Measurements from ENCODE around the gene CLEC2D.
"Not testable (repeated sequence)": the region's sequence is repeated elsewhere in the genome, so short reads cannot be mapped to it uniquely, and the experiment has no call there.

The CLEC2D gene

DNA sequence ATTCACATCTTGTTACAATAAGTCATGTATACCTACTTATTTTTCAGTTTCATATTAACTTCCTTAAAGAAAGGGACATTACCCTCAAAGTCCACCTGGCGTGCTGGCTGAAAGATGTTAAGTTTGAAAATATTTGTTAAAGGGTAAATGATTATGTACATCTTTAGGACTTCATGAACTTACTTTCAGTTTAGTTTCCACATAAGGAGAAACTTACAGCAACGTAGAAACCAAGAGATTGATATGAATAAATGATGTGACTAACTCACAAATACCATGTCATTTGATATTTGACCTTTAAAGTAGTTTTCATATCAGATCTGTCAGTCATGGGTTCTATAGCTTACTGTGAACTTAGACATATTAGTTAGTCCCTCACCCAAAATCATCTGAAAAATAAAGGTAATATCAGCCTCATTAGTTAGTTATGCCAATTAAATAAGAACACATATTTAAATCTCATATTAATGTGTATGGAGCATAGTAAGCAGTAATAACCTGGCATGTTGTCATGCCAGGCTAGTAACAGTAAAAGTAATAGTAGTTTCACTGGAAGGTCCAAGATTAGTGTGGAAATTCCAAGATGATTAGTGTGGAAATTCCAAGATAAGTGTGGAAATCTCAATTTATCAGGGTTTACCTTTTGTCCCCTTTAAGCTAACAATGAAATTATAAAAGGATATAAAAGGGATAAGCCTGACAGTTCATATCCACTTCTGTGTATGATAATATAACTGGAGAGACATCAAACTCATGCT, 1.9 kb upstream of the CLEC2D start:
- H3K36me3 ChIP-seq (ENCODE audit: insufficient read depth, low read length): peaks cover 23% of the 10 kb centered on the region
- H3K9me2 ChIP-seq (ENCODE audit: low read depth, low read length): no peaks in the 10 kb centered on the region
- TF ChIP-seq EZH2 (IDR thresholded peaks at IDR 0.05; ENCODE audit: borderline replicate concordance, low read length): no peak
- TF ChIP-seq, protein P1, sequence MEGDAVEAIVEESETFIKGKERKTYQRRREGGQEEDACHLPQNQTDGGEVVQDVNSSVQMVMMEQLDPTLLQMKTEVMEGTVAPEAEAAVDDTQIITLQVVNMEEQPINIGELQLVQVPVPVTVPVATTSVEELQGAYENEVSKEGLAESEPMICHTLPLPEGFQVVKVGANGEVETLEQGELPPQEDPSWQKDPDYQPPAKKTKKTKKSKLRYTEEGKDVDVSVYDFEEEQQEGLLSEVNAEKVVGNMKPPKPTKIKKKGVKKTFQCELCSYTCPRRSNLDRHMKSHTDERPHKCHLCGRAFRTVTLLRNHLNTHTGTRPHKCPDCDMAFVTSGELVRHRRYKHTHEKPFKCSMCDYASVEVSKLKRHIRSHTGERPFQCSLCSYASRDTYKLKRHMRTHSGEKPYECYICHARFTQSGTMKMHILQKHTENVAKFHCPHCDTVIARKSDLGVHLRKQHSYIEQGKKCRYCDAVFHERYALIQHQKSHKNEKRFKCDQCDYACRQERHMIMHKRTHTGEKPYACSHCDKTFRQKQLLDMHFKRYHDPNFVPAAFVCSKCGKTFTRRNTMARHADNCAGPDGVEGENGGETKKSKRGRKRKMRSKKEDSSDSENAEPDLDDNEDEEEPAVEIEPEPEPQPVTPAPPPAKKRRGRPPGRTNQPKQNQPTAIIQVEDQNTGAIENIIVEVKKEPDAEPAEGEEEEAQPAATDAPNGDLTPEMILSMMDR (IDR thresholded peaks at IDR 0.05; ENCODE audit: low read length): no peak
- H3K27ac ChIP-seq (ENCODE audit: low read depth, low read length, poor library complexity, severe bottlenecking): peak overlapping the region; percentile 73
- peaks cover 4% of the 10 kb centered on the region; the same call in 1 of the 2 replicates for H3K79me2 ChIP-seq (ENCODE audit: insufficient read depth, low read length)
- no peak overlapping the region for H3K9ac ChIP-seq (ENCODE audit: low read length)
- H3K27me3 ChIP-seq (ENCODE audit: insufficient read depth, low read length): no peaks in the 10 kb centered on the region
- H3K9me3 ChIP-seq (ENCODE audit: low read length): no peaks in the 10 kb centered on the region
- H3K4me3 ChIP-seq (ENCODE audit: low read depth, low read length, poor library complexity, severe bottlenecking): no peak overlapping the region
- no peaks in the 10 kb centered on the region for H4K20me1 ChIP-seq (ENCODE audit: insufficient read depth, low read length)
- H2AFZ ChIP-seq (ENCODE audit: low read length): no peak overlapping the region
- no peaks in the 10 kb centered on the region for H3F3A ChIP-seq (ENCODE audit: insufficient read depth, low read length)
- peak overlapping the region; percentile 48; the same call in 1 of the 2 replicates for H3K4me2 ChIP-seq (ENCODE audit: low read length)
- H3K4me1 ChIP-seq (ENCODE audit: insufficient read depth, low read length, severe bottlenecking): peaks cover 58% of the 10 kb centered on the region

DNA sequence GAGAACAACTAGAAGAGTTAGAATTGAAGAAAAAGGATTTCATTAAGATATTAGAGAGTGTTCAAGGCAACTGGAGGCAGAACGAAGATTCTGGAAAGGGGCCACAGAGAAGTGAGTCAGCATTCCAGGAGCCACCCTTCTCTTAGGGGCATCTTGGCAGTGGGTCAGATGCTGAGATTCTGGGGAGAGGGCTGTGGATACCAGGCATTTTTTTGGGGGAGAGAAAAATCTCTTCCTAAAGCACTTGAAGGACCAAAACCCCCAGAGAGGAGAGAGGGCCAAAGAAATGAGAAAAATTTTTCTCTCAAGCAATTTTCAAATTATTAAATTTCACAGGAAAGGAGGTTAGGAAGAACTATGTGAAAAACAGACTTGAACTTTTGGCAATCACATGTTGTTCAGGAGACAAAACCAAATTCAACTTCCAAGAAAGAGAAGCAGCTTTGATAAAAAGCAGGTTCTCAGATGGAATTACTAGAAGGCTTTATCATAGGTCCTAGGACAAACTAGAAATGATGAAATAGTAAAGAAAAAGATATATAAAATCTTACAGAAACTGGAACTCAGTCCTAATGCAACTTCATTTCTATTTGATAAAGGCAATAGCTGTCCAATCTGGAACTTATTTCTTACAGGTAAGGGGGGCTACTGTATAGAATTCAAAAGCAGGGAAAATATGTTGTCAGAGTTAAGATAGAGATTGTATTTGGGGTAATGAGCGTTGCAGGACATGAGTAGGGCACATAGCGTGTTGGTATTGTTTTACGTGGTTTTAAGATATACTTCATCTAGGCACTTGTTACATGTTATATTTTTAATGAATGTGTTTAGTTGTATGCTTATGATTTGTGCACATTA, 1.1 kb upstream of the CLEC2D start:
- Histone ChIP-seq H3K9ac (ENCODE audit: low read length) (peak overlapping the region; percentile 42), H4K20me1 (ENCODE audit: insufficient read depth, low read length) (no peaks in the 10 kb centered on the region), H3K9me3 (ENCODE audit: low read length) (no peaks in the 10 kb centered on the region), H2AFZ (ENCODE audit: low read length) (no peak overlapping the region), H3K27ac (ENCODE audit: low read depth, low read length, poor library complexity, severe bottlenecking) (peak overlapping the region; percentile 73), H3F3A (ENCODE audit: insufficient read depth, low read length) (no peaks in the 10 kb centered on the region), H3K27me3 (ENCODE audit: insufficient read depth, low read length) (no peaks in the 10 kb centered on the region), H3K9me2 (ENCODE audit: low read depth, low read length) (no peaks in the 10 kb centered on the region), H3K4me2 (ENCODE audit: low read length) (peak overlapping the region; percentile 48), H3K4me3 (ENCODE audit: low read depth, low read length, poor library complexity, severe bottlenecking) (no peak overlapping the region), H3K4me1 (ENCODE audit: insufficient read depth, low read length, severe bottlenecking) (peaks cover 65% of the 10 kb centered on the region), H3K79me2 (ENCODE audit: insufficient read depth, low read length) (peaks cover 4% of the 10 kb centered on the region; the same call in 1 of the 2 replicates), H3K36me3 (ENCODE audit: insufficient read depth, low read length) (peaks cover 19% of the 10 kb centered on the region)
- no peak for TF ChIP-seq EZH2 (IDR thresholded peaks at IDR 0.05; ENCODE audit: borderline replicate concordance, low read length)
- TF ChIP-seq, protein P1 (IDR thresholded peaks at IDR 0.05; ENCODE audit: low read length): no peak

DNA sequence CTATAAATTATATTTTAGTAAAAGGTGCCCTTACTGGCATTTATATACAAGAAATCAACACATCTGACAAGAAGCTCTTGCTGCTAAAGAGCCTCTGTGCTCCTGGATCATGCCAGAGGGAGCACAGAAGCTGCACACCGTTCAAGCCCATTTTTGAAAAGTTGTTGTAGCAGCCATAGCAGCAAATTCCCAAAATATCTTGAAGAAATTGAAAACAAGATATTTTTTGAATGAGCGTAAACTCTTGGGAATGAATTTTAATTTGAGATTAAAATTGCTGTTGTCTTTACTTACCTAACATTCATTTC, 540 bp upstream of the CLEC2D start:
- Histone ChIP-seq H3K9ac (ENCODE audit: low read length) (peak overlapping the region; percentile 42), H4K20me1 (ENCODE audit: insufficient read depth, low read length) (no peaks in the 10 kb centered on the region), H3K9me2 (ENCODE audit: low read depth, low read length) (no peaks in the 10 kb centered on the region), H3K27ac (ENCODE audit: low read depth, low read length, poor library complexity, severe bottlenecking) (peak overlapping the region; percentile 73), H2AFZ (ENCODE audit: low read length) (no peak overlapping the region), H3K36me3 (ENCODE audit: insufficient read depth, low read length) (peaks cover 19% of the 10 kb centered on the region), H3K79me2 (ENCODE audit: insufficient read depth, low read length) (peaks cover 4% of the 10 kb centered on the region; the same call in 1 of the 2 replicates), H3K9me3 (ENCODE audit: low read length) (no peaks in the 10 kb centered on the region), H3F3A (ENCODE audit: insufficient read depth, low read length) (no peaks in the 10 kb centered on the region), H3K27me3 (ENCODE audit: insufficient read depth, low read length) (no peaks in the 10 kb centered on the region), H3K4me2 (ENCODE audit: low read length) (peak overlapping the region; percentile 48), H3K4me3 (ENCODE audit: low read depth, low read length, poor library complexity, severe bottlenecking) (peak overlapping the region; percentile 41), H3K4me1 (ENCODE audit: insufficient read depth, low read length, severe bottlenecking) (peaks cover 71% of the 10 kb centered on the region)
- TF ChIP-seq, protein P1 (IDR thresholded peaks at IDR 0.05; ENCODE audit: low read length): no peak
- TF ChIP-seq EZH2 (IDR thresholded peaks at IDR 0.05; ENCODE audit: borderline replicate concordance, low read length): no peak

DNA sequence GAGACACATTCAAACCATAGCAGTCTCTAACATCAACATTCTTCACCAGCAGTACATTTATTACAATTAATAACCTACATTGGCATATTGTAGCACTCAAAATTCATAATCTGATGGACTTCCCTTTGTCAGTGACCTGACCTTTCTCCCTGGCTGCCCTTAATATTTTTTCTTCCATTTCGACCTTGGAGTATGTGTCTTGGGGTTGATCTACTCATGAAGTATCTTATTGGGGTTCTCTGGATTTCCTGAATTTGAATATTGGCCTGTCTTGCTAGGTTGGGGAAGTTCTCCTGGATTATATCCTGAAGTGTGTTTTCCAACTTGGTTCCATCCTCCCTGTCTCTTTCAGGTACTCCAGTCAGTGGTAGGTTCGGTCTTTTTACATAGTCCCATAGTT, 2.8 kb downstream of the CLEC2D start:
- peaks cover 30% of the 10 kb centered on the region for H3K36me3 ChIP-seq (ENCODE audit: insufficient read depth, low read length)
- peaks cover 76% of the 10 kb centered on the region for H3K4me1 ChIP-seq (ENCODE audit: insufficient read depth, low read length, severe bottlenecking)
- H3K27ac ChIP-seq (ENCODE audit: low read depth, low read length, poor library complexity, severe bottlenecking): peak overlapping the region; percentile 73
- H3K9me2 ChIP-seq (ENCODE audit: low read depth, low read length); H3K9me3 ChIP-seq (ENCODE audit: low read length); H2AFZ ChIP-seq (ENCODE audit: low read length); H4K20me1 ChIP-seq (ENCODE audit: insufficient read depth, low read length); H3F3A ChIP-seq (ENCODE audit: insufficient read depth, low read length); H3K27me3 ChIP-seq (ENCODE audit: insufficient read depth, low read length): not testable (repeated sequence)
- H3K4me2 ChIP-seq (ENCODE audit: low read length): peak overlapping the region; percentile 48
- peaks cover 30% of the 10 kb centered on the region for H3K79me2 ChIP-seq (ENCODE audit: insufficient read depth, low read length)
- H3K9ac ChIP-seq (ENCODE audit: low read length): peak overlapping the region; percentile 50; the same call in 1 of the 2 replicates
- peak overlapping the region; percentile 41 for H3K4me3 ChIP-seq (ENCODE audit: low read depth, low read length, poor library complexity, severe bottlenecking)
